H1 (cell line): Measurements from ENCODE around the gene DCUN1D2. TPM values are rescaled to one million over a fixed set of nuclear protein-coding genes. Genes with fewer than 3 reads are reported as not detected.

Experiments
- CTCF ChIA-PET: fragments of 300-600 bp; sonication (Branson Sonifier 250); formaldehyde crosslinking; loops from one replicate; lab custom pipeline; 2021; ENCODE audit not compliant: partially characterized antibody; lab: Charles Lee
- POLR2A ChIA-PET: fragments of 300-600 bp; sonication (Branson Sonifier 250); formaldehyde crosslinking; loops from one replicate; lab custom pipeline; 2021; ENCODE audit warnings: inconsistent platforms; ENCODE audit not compliant: partially characterized antibody; lab: Charles Lee
- DNase-seq, 2 experiments: peaks; one replicate each; pipeline versions ENCODE4 v3.0.0 to v3.0.0-alpha.2; 2010 to 2022; ENCODE audit warnings: low spot score in 2 of 2, low read depth in 1 of 2, mixed read lengths in 1 of 2
- FAIRE-seq: peaks from 2 replicates; lab custom pipeline; 2011; peaks lifted over from hg19 to GRCh38; lab: Jason Lieb, UNC
- H2AFZ ChIP-seq: 2 replicates; pipeline ENCODE4 v1.8.1; 2012; ENCODE audit warnings: low read length, inconsistent platforms
- H2AK5ac ChIP-seq: 2 replicates; pipeline ENCODE4 v1.6.1; 2013; ENCODE audit warnings: low read depth, low read length
- H2BK120ac ChIP-seq: replicated peaks from 2 replicates; pipeline ENCODE3; 2013; ENCODE audit warnings: low read depth, low read length, inconsistent platforms
- H2BK12ac ChIP-seq: 2 replicates; pipeline ENCODE4 v1.6.1; 2013; ENCODE audit warnings: low read depth, low read length
- H2BK15ac ChIP-seq: 2 replicates; pipeline ENCODE4 v1.6.1; 2013; ENCODE audit warnings: low read length
- H2BK20ac ChIP-seq: 2 replicates; pipeline ENCODE4 v1.6.1; 2013; ENCODE audit warnings: low read length
- H2BK5ac ChIP-seq: 2 replicates; pipeline ENCODE4 v1.6.1; 2013; ENCODE audit warnings: low read depth, low read length
- H3K14ac ChIP-seq: 2 replicates; pipeline ENCODE4 v1.6.1; 2013; ENCODE audit warnings: inconsistent platforms; ENCODE audit not compliant: insufficient read length
- H3K18ac ChIP-seq: 2 replicates; pipeline ENCODE4 v1.6.1; 2013; ENCODE audit warnings: low read length; ENCODE audit errors: extremely low read depth
- H3K23ac ChIP-seq: 2 replicates; pipeline ENCODE4 v1.6.1; 2013; ENCODE audit warnings: inconsistent platforms; ENCODE audit not compliant: insufficient read length
- H3K23me2 ChIP-seq: 2 replicates; pipeline ENCODE4 v1.6.1; 2013; ENCODE audit warnings: low read depth, low read length
- H3K27ac ChIP-seq: 2 replicates; pipeline ENCODE4 v1.6.1; 2011; ENCODE audit warnings: low read depth, low read length, inconsistent platforms
- H3K27me3 ChIP-seq, 4 experiments: replicated peaks in 1 of 4; 1 replicate in 1 of 4; 2 replicates in 3 of 4; pipeline versions ENCODE4 v1.6.1 to v1.8.1; 2011 to 2013; ENCODE audit warnings: low read length in 3 of 4, mild to moderate bottlenecking in 3 of 4, inconsistent platforms in 2 of 4, mixed read lengths in 2 of 4, moderate library complexity in 1 of 4; ENCODE audit not compliant: control insufficient read depth in 3 of 4, insufficient read depth in 3 of 4; ENCODE audit errors: extremely low read depth in 1 of 4
- H3K36me3 ChIP-seq, 4 experiments: 2 replicates each; pipeline versions ENCODE4 v1.6.1 to v1.8.1; 2011 to 2013; ENCODE audit warnings: mild to moderate bottlenecking in 4 of 4, low read length in 3 of 4, moderate library complexity in 2 of 4, control low read depth in 1 of 4, inconsistent platforms in 1 of 4; ENCODE audit not compliant: insufficient read depth in 4 of 4, control insufficient read depth in 2 of 4
- H3K4ac ChIP-seq: replicated peaks from 2 replicates; pipeline ENCODE3; 2013; ENCODE audit warnings: low read length, low read depth, mixed read lengths, inconsistent platforms; ENCODE audit not compliant: insufficient read length
- H3K4me1 ChIP-seq, 4 experiments: replicated peaks in 1 of 4; 1 replicate in 1 of 4; 2 replicates in 3 of 4; pipeline versions ENCODE4 v1.6.1 to v1.8.1; 2011 to 2013; ENCODE audit warnings: low read length in 3 of 4, inconsistent platforms in 2 of 4, mixed read lengths in 1 of 4; ENCODE audit not compliant: insufficient read depth in 4 of 4, control insufficient read depth in 3 of 4
- H3K4me2 ChIP-seq, 2 experiments: 2 replicates each; pipeline versions ENCODE4 v1.6.1 to v1.8.1; 2011 to 2013; ENCODE audit warnings: low read depth in 2 of 2, low read length in 2 of 2, control low read depth in 1 of 2, inconsistent platforms in 1 of 2, mild to moderate bottlenecking in 1 of 2; ENCODE audit not compliant: insufficient read depth in 1 of 2
- H3K4me3 ChIP-seq, 4 experiments: fragments of 200-600, 300-600 bp in 1 of 4; sonication (generic), shearing (Covaris generic), sonication (Bioruptor Twin) in 1 of 4; 2 replicates each; pipeline versions ENCODE4 v1.5.1 to v1.8.1; 2011 to 2016; ENCODE audit warnings: low read length in 4 of 4, low read depth in 3 of 4, control low read depth in 2 of 4, inconsistent platforms in 2 of 4, mild to moderate bottlenecking in 2 of 4, mixed read lengths in 1 of 4, moderate library complexity in 1 of 4; ENCODE audit not compliant: insufficient read depth in 2 of 4; ENCODE audit errors: extremely low read depth in 1 of 4
- H3K56ac ChIP-seq: replicated peaks from 2 replicates; pipeline ENCODE3; 2013; ENCODE audit warnings: low read depth, mild to moderate bottlenecking, mixed read lengths, low read length, inconsistent platforms; ENCODE audit not compliant: insufficient read length
- H3K79me1 ChIP-seq: 2 replicates; pipeline ENCODE4 v1.6.1; 2013; ENCODE audit warnings: low read depth, low read length, control low read depth
- H3K79me2 ChIP-seq, 2 experiments: 2 replicates each; pipeline versions ENCODE4 v1.6.1 to v1.8.1; 2012 to 2013; ENCODE audit warnings: low read length in 2 of 2, mild to moderate bottlenecking in 2 of 2, inconsistent platforms in 1 of 2; ENCODE audit not compliant: insufficient read depth in 2 of 2, control insufficient read depth in 1 of 2
- H3K9ac ChIP-seq, 4 experiments: replicated peaks in 1 of 4; 1 replicate in 1 of 4; 2 replicates in 3 of 4; pipeline versions ENCODE4 v1.6.1 to v1.8.1; 2011 to 2013; ENCODE audit warnings: low read depth in 3 of 4, low read length in 3 of 4, control low read depth in 2 of 4, mild to moderate bottlenecking in 2 of 4, moderate library complexity in 2 of 4, inconsistent platforms in 1 of 4; ENCODE audit errors: extremely low read depth in 1 of 4
- H3K9me3 ChIP-seq, 2 experiments: 2 replicates each; pipeline versions ENCODE4 v1.6.1 to v1.8.1; 2012 to 2013; ENCODE audit warnings: mild to moderate bottlenecking in 2 of 2, moderate library complexity in 2 of 2, control low read depth in 1 of 2, inconsistent platforms in 1 of 2, low read depth in 1 of 2, low read length in 1 of 2, mixed read lengths in 1 of 2; ENCODE audit not compliant: insufficient read depth in 2 of 2
- H4K20me1 ChIP-seq, 2 experiments: replicated peaks in 1 of 2; 2 replicates each; pipeline versions ENCODE3 to v1.8.1; 2011 to 2013; ENCODE audit warnings: inconsistent platforms in 2 of 2, low read length in 2 of 2, mild to moderate bottlenecking in 1 of 2; ENCODE audit not compliant: insufficient read depth in 2 of 2, control insufficient read depth in 1 of 2
- H4K5ac ChIP-seq: 2 replicates; pipeline ENCODE4 v1.6.1; 2013; ENCODE audit warnings: low read length, low read depth, mixed read lengths, inconsistent platforms; ENCODE audit not compliant: insufficient read length
- H4K8ac ChIP-seq: 2 replicates; pipeline ENCODE4 v1.8.0; 2013; ENCODE audit warnings: mild to moderate bottlenecking, moderate library complexity, low read length, inconsistent platforms; ENCODE audit not compliant: insufficient read depth; ENCODE audit errors: extremely low read depth
- H4K91ac ChIP-seq: replicated peaks from 2 replicates; pipeline ENCODE3; 2013; ENCODE audit warnings: low read length, mixed read lengths, inconsistent platforms; ENCODE audit not compliant: insufficient read length
- CBX8 ChIP-seq: fragments of 300-800, 300-1000 bp; sonication (generic); IDR thresholded peaks from 2 replicates; pipeline ENCODE4 v1.7.1; 2016; ENCODE audit warnings: low read depth, low read length, borderline replicate concordance
- KDM4A ChIP-seq: IDR thresholded peaks from one replicate; pipeline ENCODE4 v1.7.1; 2012; ENCODE audit warnings: low read depth, mild to moderate bottlenecking, moderate library complexity, low read length, inconsistent platforms; ENCODE audit not compliant: severe bottlenecking
- KDM5A ChIP-seq: fragments of 200-600 bp; IDR thresholded peaks from 2 replicates; pipeline ENCODE4 v1.7.1; 2012; ENCODE audit warnings: mild to moderate bottlenecking, low read length, inconsistent platforms, mixed read lengths
- NANOG ChIP-seq: IDR thresholded peaks from 2 replicates; pipeline ENCODE4 v1.6.1; 2011; ENCODE audit warnings: low read length, low read depth, mild to moderate bottlenecking, inconsistent platforms; ENCODE audit not compliant: insufficient read depth, poor library complexity, severe bottlenecking
- NRF1 ChIP-seq: IDR thresholded peaks from 2 replicates; pipeline ENCODE4 v1.6.1; 2011; ENCODE audit warnings: mild to moderate bottlenecking, low read depth, low read length, improper control_type of control experiment
- POLR2A ChIP-seq, 2 experiments: IDR thresholded peaks; 1 replicate in 1 of 2; 2 replicates in 1 of 2; pipeline ENCODE4 v1.6.1; 2011; ENCODE audit warnings: low read depth in 2 of 2, low read length in 2 of 2, mild to moderate bottlenecking in 2 of 2; ENCODE audit errors: control extremely low read depth in 1 of 2
- POU5F1 ChIP-seq: IDR thresholded peaks from 2 replicates; pipeline ENCODE4 v1.6.1; 2011; ENCODE audit warnings: low read depth, mild to moderate bottlenecking, low read length, moderate library complexity
- RAD21 ChIP-seq, 2 experiments: IDR thresholded peaks in 1 of 2; conservative IDR thresholded peaks in 1 of 2; 2 replicates each; pipeline ENCODE4 v1.6.1; 2011; ENCODE audit warnings: low read depth in 2 of 2, low read length in 2 of 2, improper control_type of control experiment in 1 of 2, inconsistent platforms in 1 of 2, mild to moderate bottlenecking in 1 of 2, moderate library complexity in 1 of 2
- SIN3A ChIP-seq, 2 experiments: IDR thresholded peaks in 1 of 2; conservative IDR thresholded peaks in 1 of 2; 2 replicates each; pipeline ENCODE4 v1.6.1; 2011 to 2012; ENCODE audit warnings: low read length in 2 of 2, improper control_type of control experiment in 1 of 2, low read depth in 1 of 2, mild to moderate bottlenecking in 1 of 2
- SIX5 ChIP-seq: IDR thresholded peaks from 2 replicates; pipeline ENCODE4 v1.6.1; 2011; ENCODE audit warnings: mild to moderate bottlenecking, low read depth, low read length
- SUZ12 ChIP-seq: fragments of 200-600 bp; sonication (generic); IDR thresholded peaks from 2 replicates; pipeline ENCODE4 v1.6.1; 2012; ENCODE audit warnings: mild to moderate bottlenecking, inconsistent platforms, low read length, moderate library complexity, mixed read lengths
- USF2 ChIP-seq: IDR thresholded peaks from 2 replicates; pipeline ENCODE4 v1.6.1; 2011; ENCODE audit warnings: low read length, improper control_type of control experiment
- WGBS, 2 experiments: shearing (Covaris generic) in 1 of 2; methylation state at CpG; one replicate each; pipeline versions ENCODE4 v1.1.6 to v1.1.7; 2013 to 2015; ENCODE audit warnings: low lambda C conversion rate in 2 of 2, mixed read lengths in 2 of 2, inconsistent platforms in 1 of 2, low coverage in 1 of 2, missing lambda C conversion rate in 1 of 2; ENCODE audit not compliant: insufficient replicate concordance in 2 of 2, insufficient coverage in 1 of 2, insufficient read length in 1 of 2; ENCODE audit errors: extremely low coverage in 1 of 2, missing lambda C conversion rate in 1 of 2; 5-methylcytosine and 5-hydroxymethylcytosine counted together
- polyA plus RNA-seq, 7 experiments: library from polyadenylated mRNA; depleted of rRNA in 3 of 7; stranded (reverse) in 5 of 7; unstranded in 2 of 7; fragments of >200 nt in 5 of 7; fragments of 200-250 nt in 2 of 7; gene quantifications; 1 replicate in 5 of 7; 2 replicates in 1 of 7; 4 replicates in 1 of 7; pipeline versions ENCODE4 v1.2.1 to v1.2.3, GENCODE V29; 2011 to 2013; ENCODE audit warnings: missing spikeins in 2 of 7, mixed read lengths in 2 of 7
- total RNA-seq: library from RNA; stranded (reverse); fragmentation: NEBNext Ultra II Directional; extraction: Animal tissue kit (Norgen Biotek cat#: 25700); gene quantifications from 2 replicates; pipeline ENCODE4 v1.2.1, GENCODE V29; 2021

DCUN1D2 gene
- total and polyA plus RNA-seq, 2 of the 8 experiments (the other 6 are each of a cell fraction or from before 2014, with no cell fraction given): 19.5 to 35.3 TPM

- H3K27ac ChIP-seq: no peak overlapping the region
- H4K8ac ChIP-seq: no peak overlapping the region
- H3K18ac ChIP-seq: no peak overlapping the region
- FAIRE-seq (no peak), DNase-seq (no peak)
- H3K79me2 ChIP-seq: peaks cover 0 to 4% of the 10 kb centered on the region in 2 experiments; a peak in 1 of 4 replicates
- peaks cover 2% of the 10 kb centered on the region; the same call in 1 of the 2 replicates for H3K79me1 ChIP-seq
- H3K9ac ChIP-seq: no peak overlapping the region
- no peak overlapping the region for H2BK120ac ChIP-seq
- no peak overlapping the region for H4K91ac ChIP-seq
- ChIA-PET POLR2A (no interaction called here), CTCF (interaction anchor here (1.0 kb wide), 1 partner anchor 45 kb away, joined by 4 read pairs; no protein-coding TSS in a partner anchor)
- no peak overlapping the region for H2BK15ac ChIP-seq
- no peaks in the 10 kb centered on the region for H3K9me3 ChIP-seq
- H4K5ac ChIP-seq: no peak overlapping the region
- H3K4me2 ChIP-seq: no peak overlapping the region
- H3K36me3 ChIP-seq: peaks cover 16 to 74% (median 44%) of the 10 kb centered on the region in 4 experiments
- no peaks in the 10 kb centered on the region for H3K27me3 ChIP-seq
- H3K4ac ChIP-seq: no peak overlapping the region
- H2AFZ ChIP-seq: no peak overlapping the region
- no peak overlapping the region for H2BK5ac ChIP-seq
- H2BK20ac ChIP-seq: no peak overlapping the region
- H3K14ac ChIP-seq: no peak overlapping the region
- no peaks in the 10 kb centered on the region for H3K4me1 ChIP-seq
- H3K23me2 ChIP-seq: no peaks in the 10 kb centered on the region; the same call in 1 of the 2 replicates
- peaks cover 0 to 9% of the 10 kb centered on the region in 2 experiments for H4K20me1 ChIP-seq
- WGBS, 2 experiments: 94% methylated on average over 16 of the region's 16 CpGs; no CpG with 5 or more reads in 1 of the 2 experiments
- H3K56ac ChIP-seq: no peak overlapping the region
- H2BK12ac ChIP-seq: no peak overlapping the region
- H3K23ac ChIP-seq: no peak overlapping the region
- H3K4me3 ChIP-seq: no peak overlapping the region
- no peak overlapping the region for H2AK5ac ChIP-seq
- no peak for TF ChIP-seq POU5F1
- no peak for TF ChIP-seq RAD21 (IDR thresholded peaks at IDR 0.05 in 1 of 2, conservative IDR thresholded peaks at IDR 0.05 in 1 of 2; ENCODE audit: low read depth in 2 of 2, low read length in 2 of 2)
- no peak for TF ChIP-seq SUZ12
- TF ChIP-seq NANOG: no peak
- TF ChIP-seq KDM5A: no peak
- TF ChIP-seq KDM4A: no peak
- TF ChIP-seq USF2: no peak
- TF ChIP-seq POLR2A (IDR thresholded peaks at IDR 0.05; ENCODE audit: control extremely low read depth in 1 of 2, low read depth in 2 of 2, low read length in 2 of 2): no peak
- no peak for TF ChIP-seq NRF1
- no peak for TF ChIP-seq SIN3A (conservative IDR thresholded peaks at IDR 0.05 in 1 of 2, IDR thresholded peaks at IDR 0.05 in 1 of 2; ENCODE audit: low read depth in 1 of 2, low read length in 2 of 2)
- no peak for TF ChIP-seq CBX8
- TF ChIP-seq SIX5: no peak
These were observed 12.2 kb upstream of the DCUN1D2 start for GRCh38 chr13:113502686-113503085.
